Measurements from ENCODE around the gene GALNT9.

The GALNT9 gene

DNA sequence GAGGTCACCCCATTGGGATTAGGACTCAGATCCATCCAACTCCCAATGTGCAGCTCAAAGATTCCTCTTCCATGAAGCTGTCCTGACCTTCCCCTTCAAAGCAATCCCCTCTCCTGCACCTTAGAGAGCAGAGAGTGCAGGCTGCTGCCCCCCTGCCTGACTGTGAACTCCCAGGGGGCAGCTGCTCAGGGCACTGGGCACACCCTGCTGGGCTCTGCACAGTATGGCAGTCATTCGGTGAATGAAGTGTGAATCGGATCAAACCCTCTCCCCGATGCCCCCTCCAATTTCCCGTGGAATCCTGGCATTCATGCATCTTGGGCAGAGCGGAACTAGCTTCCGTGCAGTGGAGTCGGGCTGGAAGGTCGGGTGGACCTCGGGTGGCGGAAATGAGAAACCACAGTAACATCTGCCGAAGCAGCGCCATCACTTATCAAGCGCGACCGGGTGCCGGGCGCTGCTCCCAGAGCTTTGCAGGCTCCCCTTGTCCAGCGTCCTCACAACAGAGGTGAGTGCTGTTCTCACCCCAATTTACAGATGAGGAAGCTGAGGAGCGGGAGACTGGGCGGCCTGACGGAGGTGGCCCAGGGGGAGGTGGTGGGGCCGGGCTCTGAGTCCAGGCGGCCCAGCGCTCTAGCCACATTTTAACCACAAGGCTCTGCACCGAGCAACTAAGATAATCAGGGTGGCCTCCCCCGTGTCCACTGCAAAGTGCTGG, 14.7 kb downstream of the GALNT9 start:
- TF ChIP-seq, protein P1, sequence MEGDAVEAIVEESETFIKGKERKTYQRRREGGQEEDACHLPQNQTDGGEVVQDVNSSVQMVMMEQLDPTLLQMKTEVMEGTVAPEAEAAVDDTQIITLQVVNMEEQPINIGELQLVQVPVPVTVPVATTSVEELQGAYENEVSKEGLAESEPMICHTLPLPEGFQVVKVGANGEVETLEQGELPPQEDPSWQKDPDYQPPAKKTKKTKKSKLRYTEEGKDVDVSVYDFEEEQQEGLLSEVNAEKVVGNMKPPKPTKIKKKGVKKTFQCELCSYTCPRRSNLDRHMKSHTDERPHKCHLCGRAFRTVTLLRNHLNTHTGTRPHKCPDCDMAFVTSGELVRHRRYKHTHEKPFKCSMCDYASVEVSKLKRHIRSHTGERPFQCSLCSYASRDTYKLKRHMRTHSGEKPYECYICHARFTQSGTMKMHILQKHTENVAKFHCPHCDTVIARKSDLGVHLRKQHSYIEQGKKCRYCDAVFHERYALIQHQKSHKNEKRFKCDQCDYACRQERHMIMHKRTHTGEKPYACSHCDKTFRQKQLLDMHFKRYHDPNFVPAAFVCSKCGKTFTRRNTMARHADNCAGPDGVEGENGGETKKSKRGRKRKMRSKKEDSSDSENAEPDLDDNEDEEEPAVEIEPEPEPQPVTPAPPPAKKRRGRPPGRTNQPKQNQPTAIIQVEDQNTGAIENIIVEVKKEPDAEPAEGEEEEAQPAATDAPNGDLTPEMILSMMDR (IDR thresholded peaks at IDR 0.05; ENCODE audit: poor library complexity, severe bottlenecking) = no peak
- DNase-seq (ENCODE audit: low spot score) = peak; percentile 47
- Histone ChIP-seq H3K27me3 (ENCODE audit: insufficient read depth, poor library complexity, severe bottlenecking) (peaks cover 7% of the 10 kb centered on the region), H3K36me3 (ENCODE audit: low read depth) (no peaks in the 10 kb centered on the region), H3K4me3 (ENCODE audit: severe bottlenecking) (no peak overlapping the region), H3K4me1 (ENCODE audit: insufficient read depth, poor library complexity, severe bottlenecking) (no peaks in the 10 kb centered on the region), H3K9me3 (ENCODE audit: severe bottlenecking) (peaks cover 5% of the 10 kb centered on the region), H3K27ac (ENCODE audit: poor library complexity, severe bottlenecking) (no peak overlapping the region)
- no peak for ATAC-seq (ENCODE audit: low read depth)

DNA sequence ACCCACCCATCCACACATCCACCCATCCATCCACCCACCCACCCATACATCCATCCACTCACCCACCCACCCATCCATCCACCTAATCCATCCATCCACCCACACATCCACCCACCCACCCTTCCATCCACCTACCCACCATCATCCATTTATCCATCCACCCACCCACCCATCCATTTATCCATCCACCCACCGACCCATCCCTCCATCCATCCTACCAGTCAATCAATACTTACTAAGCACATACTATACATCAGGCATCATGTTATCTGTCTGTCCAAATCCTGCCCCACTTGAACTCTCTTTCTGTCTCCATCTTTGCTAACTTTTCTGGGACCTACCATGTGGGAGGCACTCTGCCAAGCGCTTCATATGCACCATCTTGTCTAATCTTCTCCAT, 15.4 kb downstream of the GALNT9 start:
- H3K27me3 ChIP-seq (ENCODE audit: insufficient read depth, poor library complexity, severe bottlenecking) = peaks cover 6% of the 10 kb centered on the region

DNA sequence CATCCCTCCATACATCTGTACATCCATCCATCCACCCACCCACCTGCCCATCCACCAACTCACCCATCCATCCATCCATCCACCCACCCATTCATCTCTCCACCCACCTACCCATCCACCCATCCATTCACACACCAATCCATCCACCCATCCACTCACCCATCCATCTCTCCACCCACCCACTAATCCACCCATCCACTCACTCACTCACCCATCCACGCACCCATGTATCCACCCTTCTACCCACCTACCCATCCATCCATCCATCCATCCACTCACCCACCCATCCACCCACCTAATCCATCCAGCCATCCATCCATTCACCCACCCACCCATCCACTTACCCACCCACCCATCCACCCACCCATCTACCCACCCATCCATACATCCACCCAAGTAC, 16.2 kb downstream of the GALNT9 start:
- TF ChIP-seq, protein P1 (IDR thresholded peaks at IDR 0.05; ENCODE audit: poor library complexity, severe bottlenecking) = no peak
- Histone ChIP-seq H3K27ac (ENCODE audit: poor library complexity, severe bottlenecking) (no peak overlapping the region), H3K27me3 (ENCODE audit: insufficient read depth, poor library complexity, severe bottlenecking) (peaks cover 4% of the 10 kb centered on the region), H3K4me1 (ENCODE audit: insufficient read depth, poor library complexity, severe bottlenecking) (no peaks in the 10 kb centered on the region), H3K9me3 (ENCODE audit: severe bottlenecking) (peaks cover 5% of the 10 kb centered on the region), H3K36me3 (ENCODE audit: low read depth) (no peaks in the 10 kb centered on the region), H3K4me3 (ENCODE audit: severe bottlenecking) (no peak overlapping the region)
- no peak for DNase-seq (ENCODE audit: low spot score)
- no peak for ATAC-seq (ENCODE audit: low read depth)

More for the DNA sequence above, 15.4 kb downstream of the GALNT9 start:
- Histone ChIP-seq H3K9me3 (ENCODE audit: severe bottlenecking) (peaks cover 5% of the 10 kb centered on the region), H3K36me3 (ENCODE audit: low read depth) (no peaks in the 10 kb centered on the region), H3K4me3 (ENCODE audit: severe bottlenecking) (no peak overlapping the region), H3K27ac (ENCODE audit: poor library complexity, severe bottlenecking) (no peak overlapping the region), H3K4me1 (ENCODE audit: insufficient read depth, poor library complexity, severe bottlenecking) (no peaks in the 10 kb centered on the region)
- TF ChIP-seq, protein P1 (IDR thresholded peaks at IDR 0.05; ENCODE audit: poor library complexity, severe bottlenecking) = no peak
- ATAC-seq (ENCODE audit: low read depth) = no peak
- no peak for DNase-seq (ENCODE audit: low spot score)

DNA sequence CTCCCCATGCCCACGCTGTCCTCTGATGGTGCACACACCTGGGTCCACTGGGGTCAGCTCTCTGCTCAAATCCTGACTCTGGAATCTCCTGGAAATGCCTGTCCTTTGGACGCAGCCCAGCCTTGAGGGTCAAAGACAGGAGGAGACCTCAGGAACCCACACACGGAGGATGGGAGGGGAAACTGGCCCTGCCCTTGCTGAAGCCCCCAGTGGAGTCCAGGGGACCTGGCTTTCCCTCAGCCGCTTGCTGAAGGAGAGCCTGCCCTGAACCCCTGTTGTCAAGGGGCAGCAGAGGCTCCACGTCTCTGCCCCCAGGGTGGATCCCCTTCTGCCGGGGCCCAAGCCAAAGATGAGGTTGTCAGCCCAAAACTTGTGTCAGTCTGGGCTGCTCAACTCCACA, 16.9 kb downstream of the GALNT9 start:
- ATAC-seq (ENCODE audit: low read depth) = no peak
- H3K4me1 ChIP-seq (ENCODE audit: insufficient read depth, poor library complexity, severe bottlenecking) = no peaks in the 10 kb centered on the region
- peaks cover 1% of the 10 kb centered on the region for H3K27me3 ChIP-seq (ENCODE audit: insufficient read depth, poor library complexity, severe bottlenecking)
- TF ChIP-seq, protein P1 (IDR thresholded peaks at IDR 0.05; ENCODE audit: poor library complexity, severe bottlenecking) = no peak
- H3K4me3 ChIP-seq (ENCODE audit: severe bottlenecking) = no peak overlapping the region
- H3K27ac ChIP-seq (ENCODE audit: poor library complexity, severe bottlenecking) = no peak overlapping the region
- peak; percentile 42 for DNase-seq (ENCODE audit: low spot score)
- no peaks in the 10 kb centered on the region for H3K36me3 ChIP-seq (ENCODE audit: low read depth)
- H3K9me3 ChIP-seq (ENCODE audit: severe bottlenecking) = peaks cover 5% of the 10 kb centered on the region

- Histone ChIP-seq H3K4me3 (ENCODE audit: severe bottlenecking) (no peak overlapping the region), H3K9me3 (ENCODE audit: severe bottlenecking) (peaks cover 5% of the 10 kb centered on the region), H3K4me1 (ENCODE audit: insufficient read depth, poor library complexity, severe bottlenecking) (no peaks in the 10 kb centered on the region), H3K36me3 (ENCODE audit: low read depth) (no peaks in the 10 kb centered on the region), H3K27ac (ENCODE audit: poor library complexity, severe bottlenecking) (no peak overlapping the region), H3K27me3 (ENCODE audit: insufficient read depth, poor library complexity, severe bottlenecking) (no peaks in the 10 kb centered on the region)
- ATAC-seq (ENCODE audit: low read depth) (no peak), DNase-seq (ENCODE audit: low spot score) (no peak)
- TF ChIP-seq, protein P1 (IDR thresholded peaks at IDR 0.05; ENCODE audit: poor library complexity, severe bottlenecking) = no peak
Measured at GRCh38 chr12:132311201-132311915, 18.0 kb downstream of the GALNT9 start.
